Esophagus muscularis mucosa (tissue), 4 donors: ENCODE data around the gene SHC1.

Experiments used
- CTCF ChIP-seq, 3 experiments: fragments of 200-600 bp in 2 of 3; fragments of 450-650 bp in 1 of 3; sonication (generic) in 2 of 3; IDR thresholded peaks; one replicate each; pipeline ENCODE4 v1.5.1; 2017 to 2019; ENCODE audit warnings: antibody characterized with exemption in 3 of 3, mild to moderate bottlenecking in 2 of 3, moderate library complexity in 1 of 3
- EP300 ChIP-seq: sonication (generic); formaldehyde crosslinking; IDR thresholded peaks from one replicate; pipeline ENCODE4 v1.6.1; 2017; ENCODE audit warnings: antibody characterized with exemption
- POLR2AphosphoS5 ChIP-seq, 2 donors: sonication (generic); formaldehyde crosslinking; IDR thresholded peaks; one replicate each; pipeline ENCODE4 v1.6.1; 2017; ENCODE audit warnings: antibody characterized with exemption in 2 of 2

DNA sequence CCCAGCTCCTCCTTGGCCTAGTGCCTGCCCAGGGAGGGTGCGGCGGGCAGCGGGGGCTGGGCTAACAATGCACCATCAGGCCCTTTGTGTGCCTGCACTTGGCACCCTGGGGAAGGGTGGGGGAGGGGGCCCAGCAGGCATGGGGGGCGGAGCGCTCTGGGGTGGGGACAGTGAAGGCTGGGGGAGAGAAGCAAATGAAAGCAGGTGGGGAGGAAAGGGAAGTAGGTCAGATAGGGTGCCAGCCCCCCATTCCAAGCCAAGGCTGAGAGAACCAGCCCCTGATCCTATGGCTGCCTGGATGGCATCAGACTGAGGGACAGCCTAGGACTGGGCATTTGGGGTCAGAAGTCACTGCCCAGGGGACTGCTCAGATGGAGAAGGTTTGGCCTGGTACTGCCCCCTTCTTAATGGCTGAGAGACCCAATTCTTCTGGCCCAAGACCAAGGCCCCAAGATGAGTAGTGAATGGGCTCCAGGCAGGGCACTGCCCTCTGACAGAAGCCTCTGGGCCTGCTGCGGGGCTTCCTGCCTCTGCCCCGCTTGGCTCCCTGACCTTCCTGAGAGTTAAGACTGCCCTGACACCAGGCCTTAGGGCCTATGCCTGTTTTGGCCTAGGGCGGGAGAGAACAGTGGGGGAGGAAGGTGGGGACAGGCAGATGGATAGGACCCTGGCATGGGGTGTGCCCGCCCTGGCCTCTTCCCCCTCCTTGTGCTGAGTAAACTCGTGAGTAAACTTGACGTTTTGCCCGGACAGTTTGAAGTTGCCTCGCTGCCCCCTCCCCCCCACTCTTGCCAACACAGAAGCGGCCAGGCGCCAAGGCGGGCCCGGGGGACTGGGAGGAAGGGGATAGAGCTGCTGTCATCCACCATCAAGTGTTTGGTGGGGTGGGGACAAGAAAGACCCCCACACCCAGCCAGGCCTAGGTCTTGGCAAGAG is 34.8 kb upstream of the SHC1 start:
- TF ChIP-seq CTCF (IDR thresholded peaks at IDR 0.05), result no peak
- peak in 1 of 2 donors; percentile 47 for TF ChIP-seq POLR2AphosphoS5 (IDR thresholded peaks at IDR 0.05)
- TF ChIP-seq EP300, result no peak
